ENCODE measurements around the gene TRIM33. TPM values are rescaled to one million over a fixed set of nuclear protein-coding genes. Genes with fewer than 3 reads are reported as not detected.

The TRIM33 gene
- total RNA-seq, 4 donors from 2014 or later: 41.5 to 98.2 (median 52.0) TPM

DNA sequence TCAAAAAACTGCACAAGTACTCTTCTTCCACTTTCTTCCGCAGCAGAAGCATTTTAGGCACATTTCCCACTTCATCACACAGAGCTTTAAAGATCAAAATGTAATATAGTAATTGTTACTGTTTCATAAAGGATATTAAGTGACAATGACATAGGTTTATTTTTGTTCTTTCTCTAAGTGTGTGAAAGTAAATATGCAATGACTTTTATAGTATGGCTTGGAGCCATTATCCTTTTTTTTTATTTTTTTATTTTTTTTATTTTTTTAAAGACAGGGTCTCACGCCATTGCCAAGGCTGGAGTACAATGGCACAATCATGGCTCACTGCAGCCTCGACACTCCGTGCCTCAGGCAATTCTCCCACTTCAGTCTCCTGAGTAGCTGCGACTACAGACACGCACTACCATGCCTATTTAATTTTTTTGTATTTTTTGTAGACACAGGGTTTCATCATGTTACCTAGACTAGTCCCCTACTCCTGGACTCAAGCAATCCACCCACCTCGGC lies 7.0 kb downstream of the TRIM33 start:
- Histone ChIP-seq H3K27me3 (no peaks in the 10 kb centered on the region), H3K4me1 (peaks cover 0 to 18% (median 10%) of the 10 kb centered on the region in 4 donors), H3K27ac (no peak overlapping the region), H3K4me3 (no peak overlapping the region), H3K36me3 (peaks cover 0 to 9% (median 0%) of the 10 kb centered on the region in 3 donors), H3K9me3 (no peaks in the 10 kb centered on the region)
- no peak for TF ChIP-seq POLR2A (IDR thresholded peaks at IDR 0.05)
- TF ChIP-seq, protein P1, sequence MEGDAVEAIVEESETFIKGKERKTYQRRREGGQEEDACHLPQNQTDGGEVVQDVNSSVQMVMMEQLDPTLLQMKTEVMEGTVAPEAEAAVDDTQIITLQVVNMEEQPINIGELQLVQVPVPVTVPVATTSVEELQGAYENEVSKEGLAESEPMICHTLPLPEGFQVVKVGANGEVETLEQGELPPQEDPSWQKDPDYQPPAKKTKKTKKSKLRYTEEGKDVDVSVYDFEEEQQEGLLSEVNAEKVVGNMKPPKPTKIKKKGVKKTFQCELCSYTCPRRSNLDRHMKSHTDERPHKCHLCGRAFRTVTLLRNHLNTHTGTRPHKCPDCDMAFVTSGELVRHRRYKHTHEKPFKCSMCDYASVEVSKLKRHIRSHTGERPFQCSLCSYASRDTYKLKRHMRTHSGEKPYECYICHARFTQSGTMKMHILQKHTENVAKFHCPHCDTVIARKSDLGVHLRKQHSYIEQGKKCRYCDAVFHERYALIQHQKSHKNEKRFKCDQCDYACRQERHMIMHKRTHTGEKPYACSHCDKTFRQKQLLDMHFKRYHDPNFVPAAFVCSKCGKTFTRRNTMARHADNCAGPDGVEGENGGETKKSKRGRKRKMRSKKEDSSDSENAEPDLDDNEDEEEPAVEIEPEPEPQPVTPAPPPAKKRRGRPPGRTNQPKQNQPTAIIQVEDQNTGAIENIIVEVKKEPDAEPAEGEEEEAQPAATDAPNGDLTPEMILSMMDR (IDR thresholded peaks at IDR 0.05): no peak
- DNase-seq: no peak

DNA sequence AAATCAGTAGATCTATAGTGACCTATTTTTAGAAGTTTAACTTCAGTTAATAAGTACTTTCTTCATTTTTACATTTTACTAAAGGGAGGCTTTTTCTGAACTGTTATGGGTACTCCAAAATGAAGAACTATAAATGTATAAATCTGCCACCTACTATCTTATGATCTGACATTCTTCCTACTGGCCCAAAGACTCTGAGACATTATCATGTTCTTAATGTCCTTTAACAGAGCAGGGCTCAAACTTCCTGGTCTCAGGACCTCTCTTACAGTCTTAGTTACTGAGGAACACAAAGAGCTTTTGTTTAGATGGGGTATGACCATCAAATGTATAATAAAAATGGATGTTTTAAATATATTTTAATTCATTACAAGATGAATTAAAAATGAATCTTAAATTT lies 8.9 kb downstream of the TRIM33 start:
- Histone ChIP-seq H3K9me3 (no peaks in the 10 kb centered on the region), H3K36me3 (peaks cover 0 to 9% (median 0%) of the 10 kb centered on the region in 3 donors), H3K27me3 (no peaks in the 10 kb centered on the region), H3K4me1 (peaks cover 0 to under 1% (median 0%) of the 10 kb centered on the region in 4 donors), H3K4me3 (no peak overlapping the region), H3K27ac (no peak overlapping the region)
- no peak for DNase-seq
- TF ChIP-seq, protein P1 (IDR thresholded peaks at IDR 0.05): no peak
- no peak for TF ChIP-seq POLR2A (IDR thresholded peaks at IDR 0.05)

DNA sequence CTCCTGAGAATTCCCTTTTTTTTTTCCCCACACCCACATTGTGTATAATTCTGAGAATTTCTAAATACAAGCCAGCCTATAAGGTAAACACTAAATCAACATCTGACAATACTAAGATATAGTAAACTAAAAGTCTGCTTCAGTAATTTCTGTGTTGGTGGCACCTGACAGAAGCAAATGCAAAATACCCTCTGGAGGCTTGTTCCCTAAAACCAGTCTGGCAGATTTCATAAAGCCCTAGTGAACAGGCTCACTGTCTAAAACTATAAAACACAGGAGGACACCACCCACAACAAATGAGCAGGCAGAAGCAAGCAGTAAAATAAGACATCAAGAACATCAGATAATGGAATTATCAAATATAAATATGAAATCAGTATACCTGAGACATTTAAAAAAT lies 11.5 kb downstream of the TRIM33 start:
- no peaks in the 10 kb centered on the region for H3K27me3 ChIP-seq
- no peaks in the 10 kb centered on the region for H3K36me3 ChIP-seq
- no peak for DNase-seq
- no peaks in the 10 kb centered on the region for H3K9me3 ChIP-seq
- no peak overlapping the region for H3K27ac ChIP-seq
- H3K4me1 ChIP-seq: peaks cover 0 to 17% (median 2%) of the 10 kb centered on the region in 4 donors
- no peak overlapping the region for H3K4me3 ChIP-seq
- TF ChIP-seq, protein P1 (IDR thresholded peaks at IDR 0.05): no peak
- no peak for TF ChIP-seq POLR2A (IDR thresholded peaks at IDR 0.05)

DNA sequence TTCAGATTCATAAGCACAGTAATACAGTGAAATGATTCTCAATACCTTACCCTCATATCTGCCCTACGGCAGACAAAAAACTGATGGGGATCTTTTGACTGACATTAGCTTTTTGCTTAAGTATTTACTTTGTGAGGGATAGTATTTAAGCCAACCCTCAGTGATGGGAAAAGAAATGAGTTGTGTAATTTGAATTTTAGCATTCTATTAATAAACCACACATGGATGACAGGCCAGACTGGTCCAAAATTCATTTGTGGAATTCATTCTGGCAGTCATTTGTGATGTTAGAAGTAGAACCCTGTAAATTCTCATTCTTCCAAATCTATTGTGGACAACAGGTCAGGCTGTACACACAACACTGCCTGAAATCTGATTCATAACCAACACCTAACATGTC lies 14.9 kb downstream of the TRIM33 start:
- Histone ChIP-seq H3K27me3 (no peaks in the 10 kb centered on the region), H3K9me3 (no peaks in the 10 kb centered on the region), H3K4me3 (no peak overlapping the region), H3K27ac (no peak overlapping the region), H3K36me3 (no peaks in the 10 kb centered on the region), H3K4me1 (peaks cover 0 to 17% (median 2%) of the 10 kb centered on the region in 4 donors)
- no peak for DNase-seq
- TF ChIP-seq, protein P1 (IDR thresholded peaks at IDR 0.05): no peak
- TF ChIP-seq POLR2A (IDR thresholded peaks at IDR 0.05): no peak

DNA sequence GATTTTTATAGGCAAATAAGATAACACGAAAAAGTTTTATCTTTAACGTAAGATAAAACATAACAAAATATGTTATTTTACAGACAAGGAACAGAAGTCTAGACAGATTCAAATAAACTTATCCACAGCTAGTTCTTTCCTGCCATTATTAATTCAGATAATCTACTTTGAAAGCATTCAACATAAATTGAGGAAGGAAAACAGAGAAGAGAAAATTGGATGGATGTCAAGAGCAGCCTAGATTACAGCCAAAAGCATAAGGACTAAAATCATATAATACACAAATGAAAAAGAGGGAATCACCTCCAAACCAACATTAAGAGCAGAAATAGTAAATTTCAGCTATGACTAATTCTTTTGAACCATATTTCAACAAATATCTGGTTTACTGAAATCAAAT lies 15.5 kb downstream of the TRIM33 start:
- Histone ChIP-seq H3K4me3 (no peak overlapping the region), H3K27me3 (no peaks in the 10 kb centered on the region), H3K36me3 (no peaks in the 10 kb centered on the region), H3K4me1 (peaks cover 0 to 17% (median 2%) of the 10 kb centered on the region in 4 donors), H3K27ac (no peak overlapping the region), H3K9me3 (no peaks in the 10 kb centered on the region)
- TF ChIP-seq POLR2A (IDR thresholded peaks at IDR 0.05): no peak
- TF ChIP-seq, protein P1 (IDR thresholded peaks at IDR 0.05): no peak
- DNase-seq: no peak

DNA sequence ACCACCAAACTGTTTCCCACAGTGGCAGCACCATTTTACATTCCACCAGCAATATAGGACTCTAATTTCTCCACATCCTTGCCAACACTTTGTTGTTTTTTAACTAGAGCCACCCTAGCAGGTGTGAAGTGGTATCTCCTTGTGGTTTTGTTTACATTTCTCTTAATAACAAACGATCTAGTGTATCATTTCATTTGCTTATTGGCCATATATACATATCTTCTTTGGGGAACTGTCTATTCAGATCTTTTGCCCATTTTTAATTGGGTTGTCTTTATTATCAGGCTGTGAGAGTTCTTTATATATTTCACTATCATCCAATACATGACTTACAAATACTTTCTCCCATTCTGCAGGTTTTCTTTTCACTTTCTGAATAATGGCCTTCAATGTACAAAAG lies 18.0 kb downstream of the TRIM33 start:
- Histone ChIP-seq H3K9me3 (no peaks in the 10 kb centered on the region), H3K36me3 (no peaks in the 10 kb centered on the region), H3K27me3 (no peaks in the 10 kb centered on the region), H3K27ac (no peak overlapping the region), H3K4me3 (no peak overlapping the region), H3K4me1 (peaks cover 0 to 17% (median 2%) of the 10 kb centered on the region in 4 donors)
- no peak for DNase-seq
- TF ChIP-seq POLR2A (IDR thresholded peaks at IDR 0.05): no peak
- TF ChIP-seq, protein P1 (IDR thresholded peaks at IDR 0.05): no peak

Data from Peyer's patch (tissue), 4 donors.